GM21381 (cell line): ENCODE data around the gene PSKH1.

Experiments used
- ATAC-seq: cut with Tn5 transposase; IDR thresholded peaks from one replicate; pipeline ENCODE4 v1.9.1; 2021; ENCODE audit warnings: mild to moderate bottlenecking, moderate library complexity; ENCODE audit not compliant: unreplicated experiment

PSKH1 gene

DNA sequence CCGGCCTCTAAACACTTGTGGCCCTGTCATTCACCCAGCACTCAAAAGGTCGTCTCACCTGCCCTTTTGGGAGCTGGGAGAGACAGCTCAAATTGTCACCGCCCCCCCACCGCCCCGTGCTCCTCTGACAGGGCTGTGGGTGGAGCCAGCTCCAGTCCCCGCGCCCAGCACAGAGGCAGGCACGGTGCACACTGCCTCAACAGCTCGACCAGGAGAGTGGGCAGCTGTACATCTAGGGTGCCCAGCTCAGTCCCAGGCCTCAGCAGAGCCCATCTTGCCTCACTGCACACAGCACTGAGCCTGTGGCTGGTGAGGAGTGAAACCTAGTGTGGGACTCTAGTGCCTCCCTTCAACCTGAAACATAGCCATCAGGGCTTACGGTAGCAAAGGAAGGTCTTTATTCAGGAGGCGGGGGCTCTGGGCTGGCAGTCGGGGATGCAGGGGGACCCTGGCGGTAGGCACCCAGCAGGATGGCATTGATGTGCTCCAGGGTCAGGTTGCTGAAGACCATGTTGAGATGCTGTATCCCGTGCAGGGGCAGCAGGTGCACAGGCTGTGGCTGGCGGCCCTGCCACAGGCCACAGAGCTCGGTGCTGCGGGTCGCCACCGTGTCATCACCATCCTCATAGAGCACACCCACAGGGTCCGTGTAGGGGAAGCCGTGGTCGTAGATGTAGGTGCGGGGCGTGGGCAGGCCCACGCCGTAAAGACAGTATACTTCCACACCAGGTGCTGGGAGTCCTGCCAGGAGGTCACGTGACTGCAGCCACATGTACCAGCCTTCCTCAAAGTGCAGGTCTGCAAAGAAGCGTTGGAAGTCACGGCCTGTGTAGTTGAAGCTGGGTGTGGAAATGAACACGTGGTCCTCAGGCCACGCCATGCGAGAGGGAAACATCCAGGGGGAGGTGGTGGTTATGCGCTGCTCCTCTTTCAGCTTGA lies 46.7 kb downstream of the PSKH1 start:
- ATAC-seq = no peak

DNA sequence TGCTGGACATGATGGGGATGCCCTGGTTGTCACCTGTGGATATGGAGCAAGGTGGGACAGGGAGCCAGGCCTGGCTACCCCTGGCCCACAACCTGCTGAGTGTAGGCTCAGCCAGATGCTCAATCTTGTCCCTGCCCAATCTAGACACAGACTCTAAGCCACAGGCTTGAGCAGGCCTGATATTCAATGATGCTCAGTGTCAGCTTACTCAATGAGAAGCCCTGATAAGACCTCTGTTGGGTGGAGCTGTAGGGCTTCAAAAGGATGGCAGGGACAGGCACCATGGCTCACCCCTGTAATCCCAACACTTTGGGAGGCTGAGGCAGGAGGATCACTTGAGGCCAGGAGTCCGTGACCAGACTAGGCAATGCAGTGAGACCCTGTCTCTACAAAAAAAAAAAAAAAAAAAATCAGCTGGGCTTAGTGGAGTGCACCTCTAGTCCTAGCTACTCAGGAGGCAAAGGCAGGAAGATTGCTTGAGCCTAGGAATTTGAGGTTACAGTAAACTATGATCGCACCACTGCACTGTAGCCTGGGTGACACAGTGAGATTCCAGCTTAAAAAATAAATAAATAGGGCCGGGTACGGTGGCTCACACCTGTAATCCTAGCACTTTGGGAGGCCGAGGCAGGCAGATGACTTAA lies 47.5 kb downstream of the PSKH1 start:
- ATAC-seq = no peak

DNA sequence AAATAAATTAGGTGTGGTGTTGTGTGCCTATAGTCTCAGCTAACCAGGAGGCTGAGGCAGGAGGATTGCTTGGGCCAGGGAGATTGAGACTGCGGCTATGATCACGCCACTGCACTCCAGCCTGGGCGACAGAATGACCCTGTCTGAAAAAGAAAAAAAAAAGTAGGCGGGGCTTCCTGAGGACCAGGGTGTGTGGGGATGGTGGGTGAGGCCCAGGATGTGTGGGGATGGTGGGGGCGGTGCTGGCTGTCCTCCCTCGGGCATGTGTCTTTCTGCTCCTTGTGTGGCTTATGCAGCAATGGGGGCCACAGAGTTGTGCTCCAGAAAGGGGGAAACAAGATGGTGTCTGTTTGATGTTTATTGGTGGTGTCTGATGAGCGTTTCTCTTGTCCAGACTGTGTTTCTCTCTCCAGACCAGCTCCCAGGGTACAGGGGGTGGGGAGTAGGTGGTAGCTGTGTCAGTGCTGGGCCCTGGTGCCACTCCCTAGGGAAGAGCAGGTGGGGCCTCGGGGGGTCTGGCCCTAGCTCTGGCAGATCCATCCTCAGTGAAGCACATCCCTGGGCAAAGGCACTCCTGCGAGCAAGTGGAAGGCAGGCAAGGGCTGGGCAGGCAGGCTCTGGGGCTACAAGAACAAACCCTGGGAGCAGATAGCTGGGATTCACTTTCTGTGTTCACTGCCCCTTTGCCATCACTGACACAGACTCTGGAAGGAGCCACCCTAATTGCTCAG lies 48.6 kb downstream of the PSKH1 start:
- ATAC-seq = no peak

DNA sequence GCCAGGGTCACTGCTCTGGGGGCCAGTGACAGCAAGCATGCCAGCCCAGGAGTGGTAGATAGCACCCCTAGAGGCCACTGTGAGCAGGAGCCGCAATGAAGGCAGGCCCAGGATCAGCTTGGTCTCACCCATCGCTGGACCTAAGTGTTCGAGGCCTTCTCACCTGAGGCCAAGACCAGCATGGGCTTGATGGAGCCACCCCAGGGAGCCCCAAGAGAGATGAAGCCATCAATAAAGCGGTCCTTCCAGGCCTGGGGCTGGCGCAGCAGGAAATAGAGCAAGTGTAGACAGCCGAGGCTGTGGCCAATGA lies 49.1 kb downstream of the PSKH1 start:
- ATAC-seq = no peak

DNA sequence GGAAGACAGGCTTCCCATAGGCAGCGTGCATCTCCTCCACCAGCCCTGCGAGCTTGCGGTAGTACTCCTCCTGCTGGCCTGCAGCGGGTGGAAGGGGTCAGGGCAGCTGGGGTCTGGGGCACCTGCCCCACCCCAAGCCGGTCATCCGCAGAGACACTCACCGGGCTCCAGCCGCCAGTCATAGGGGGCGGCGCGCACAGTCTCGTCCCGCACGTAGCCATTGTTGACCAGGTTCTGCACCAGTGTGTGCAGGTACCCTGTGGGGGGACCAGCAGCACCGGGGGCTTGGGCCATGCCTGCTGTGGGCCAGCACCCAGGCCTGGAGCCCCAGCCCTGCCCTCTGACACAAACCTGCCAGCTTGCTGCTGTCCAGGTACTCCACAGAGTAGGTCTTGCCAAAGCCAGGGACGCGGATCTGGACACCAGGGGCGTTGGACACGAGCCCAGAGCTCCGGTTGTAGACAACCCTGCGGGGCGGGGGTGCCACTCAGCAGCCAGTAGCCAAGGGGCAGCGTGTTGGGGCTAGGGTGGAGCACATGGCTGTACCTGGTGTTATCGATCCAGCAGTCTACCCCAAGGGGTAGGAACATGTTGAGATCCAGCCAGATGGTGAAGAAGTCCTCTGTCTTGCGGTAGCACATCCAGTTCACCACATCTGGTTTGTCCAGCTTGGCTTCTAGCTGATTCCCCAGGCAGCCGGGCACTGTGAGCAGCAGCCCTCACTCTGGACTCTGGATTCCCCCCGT lies 49.6 kb downstream of the PSKH1 start:
- ATAC-seq = no peak

DNA sequence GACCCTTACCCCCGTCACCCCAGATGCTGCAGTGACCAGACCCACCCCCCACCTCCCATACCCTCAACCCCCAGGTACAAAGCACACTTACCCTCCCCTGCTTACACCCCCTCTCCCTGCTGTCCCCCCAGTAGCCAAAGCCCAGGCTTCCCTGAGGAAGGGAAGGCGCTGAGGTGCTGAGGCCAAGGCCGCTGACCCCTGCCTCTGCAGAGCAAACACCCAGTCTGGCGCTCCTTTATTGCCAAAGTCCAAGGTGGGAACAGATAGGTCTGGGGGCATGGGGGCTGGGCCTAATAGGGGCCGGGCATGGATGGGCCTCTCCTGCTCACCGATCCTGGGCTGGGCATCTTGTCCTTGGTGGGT lies 50.2 kb downstream of the PSKH1 start:
- ATAC-seq = no peak

DNA sequence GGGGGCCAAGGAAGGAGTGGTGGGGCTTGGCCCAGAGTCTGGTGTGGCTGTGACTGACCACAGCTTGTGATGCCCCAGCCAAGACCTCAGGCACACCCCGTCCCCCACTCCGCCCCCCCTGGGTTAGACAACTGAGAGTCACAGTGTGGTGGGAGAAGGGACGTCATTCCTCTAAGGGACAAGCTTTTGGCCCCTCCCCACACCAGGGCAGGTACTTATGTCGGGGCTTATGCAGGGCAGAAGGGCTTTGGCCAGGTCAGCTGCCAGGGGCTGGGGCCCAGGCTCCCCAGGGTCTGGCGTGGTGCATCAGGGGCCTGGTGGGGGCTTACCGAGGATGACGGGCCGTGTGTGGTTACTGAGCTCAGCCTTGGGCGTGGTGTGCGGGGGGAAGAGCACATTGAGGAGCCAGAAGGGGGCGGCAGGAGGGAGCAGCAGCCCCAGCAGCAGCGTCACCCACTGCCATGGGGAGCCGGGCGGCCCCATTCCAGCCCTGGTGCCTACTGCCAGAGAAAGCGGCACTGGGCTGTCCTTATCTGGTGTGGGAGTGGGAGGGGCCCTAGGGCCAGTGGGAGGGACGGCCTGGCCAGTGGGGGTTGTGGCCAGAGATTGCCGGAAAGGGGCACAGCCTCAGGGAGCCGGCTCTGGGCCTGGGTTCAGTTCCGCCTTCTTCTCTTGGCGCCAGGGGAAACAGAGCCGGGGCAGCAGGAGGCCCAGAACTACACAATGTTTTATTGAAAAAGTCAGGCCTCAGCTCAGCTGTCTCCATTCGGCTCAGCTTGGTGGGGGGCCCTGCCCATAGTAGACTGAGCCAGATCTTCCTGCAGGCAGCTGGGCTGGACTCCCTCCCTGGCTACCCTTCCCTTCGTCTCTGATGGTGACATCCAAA lies 50.8 kb downstream of the PSKH1 start, which contains the start of gene LCAT:
Gene LCAT, minus strand, starts transcription at position 502 of the 886 bp plus-strand sequence. Its CDS starts 19 bp downstream, at position 483.
- ATAC-seq = no peak

DNA sequence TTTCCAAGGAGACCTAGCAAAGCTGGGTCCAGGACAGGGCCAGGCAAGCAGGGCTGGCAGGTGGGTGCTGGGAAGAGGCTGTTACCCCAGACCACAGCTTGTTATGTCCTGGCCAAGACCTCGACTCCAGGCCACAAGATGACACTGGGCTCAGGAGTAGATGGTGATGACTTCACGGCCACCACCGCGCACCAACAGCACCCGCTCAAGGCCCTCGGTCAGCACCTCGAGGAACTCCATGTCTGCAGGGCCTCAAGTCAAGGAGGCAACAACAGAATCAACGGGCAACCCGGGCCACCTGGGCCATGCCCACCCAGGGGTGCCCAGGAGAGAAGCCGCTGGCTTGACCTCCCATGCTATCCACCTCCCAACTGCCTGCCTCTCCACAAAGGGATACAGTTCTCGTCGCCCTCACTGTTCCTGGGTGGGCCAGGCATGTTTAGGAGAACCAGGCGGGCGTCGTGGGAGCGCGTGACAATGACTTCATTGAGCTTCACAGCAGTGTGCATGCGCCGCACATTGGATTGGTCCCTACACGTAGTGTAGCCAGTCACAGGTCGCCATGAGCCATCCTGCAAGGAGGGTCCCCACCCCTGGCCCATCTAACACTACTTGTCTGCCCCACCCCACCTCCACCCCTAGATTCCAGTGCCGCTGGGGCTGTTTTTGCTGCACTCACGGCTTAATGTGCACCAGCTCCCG lies 51.8 kb downstream of the PSKH1 start:
- no peak for ATAC-seq

DNA sequence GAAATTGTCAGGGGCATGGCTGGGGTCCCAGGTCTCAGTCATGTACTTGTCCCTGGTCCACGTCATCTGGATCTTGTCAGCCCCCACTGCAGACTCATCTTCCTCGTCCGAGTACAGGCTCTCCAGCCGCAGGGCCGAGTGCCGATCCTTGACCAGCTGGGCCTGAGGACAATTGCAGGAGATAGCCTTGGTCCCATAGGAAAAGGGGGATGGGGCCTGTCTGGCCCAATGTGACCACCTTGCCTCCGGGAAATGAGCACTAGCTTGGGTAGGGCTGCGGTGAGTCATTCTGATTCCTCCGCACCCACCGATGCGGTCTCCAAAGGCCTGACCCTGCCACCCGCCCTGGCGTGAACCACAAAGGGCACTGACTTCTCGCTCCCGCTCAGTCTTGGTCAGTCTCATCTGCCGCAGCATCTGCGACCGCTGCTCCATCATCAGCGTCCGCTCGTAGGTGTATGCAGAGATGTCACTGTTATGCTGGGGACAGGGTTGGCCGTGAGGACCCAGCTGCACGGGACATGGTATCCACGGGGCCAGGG lies 52.4 kb downstream of the PSKH1 start:
- ATAC-seq = no peak

DNA sequence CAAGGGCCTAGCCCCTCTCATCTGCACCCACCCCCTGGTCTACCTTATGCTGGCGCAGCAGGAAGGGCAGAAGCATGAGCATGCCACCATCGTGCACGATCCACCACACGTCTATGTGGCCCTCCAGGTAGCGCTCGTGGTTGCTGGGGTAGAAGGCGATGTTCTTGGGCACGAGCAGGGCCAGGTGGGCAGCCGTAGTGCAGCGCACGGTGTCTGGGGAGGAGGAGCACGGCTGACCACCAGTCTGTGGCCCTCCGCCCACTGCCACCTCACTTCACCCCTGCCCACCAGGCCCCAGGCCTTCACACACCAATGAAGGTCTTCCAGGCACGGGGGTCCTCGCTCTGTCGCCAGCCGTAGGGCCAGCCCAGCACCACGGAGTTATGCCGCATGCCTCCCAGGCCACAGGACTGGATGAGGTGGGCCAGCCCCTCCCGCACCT lies 53.1 kb downstream of the PSKH1 start:
- ATAC-seq = no peak

DNA sequence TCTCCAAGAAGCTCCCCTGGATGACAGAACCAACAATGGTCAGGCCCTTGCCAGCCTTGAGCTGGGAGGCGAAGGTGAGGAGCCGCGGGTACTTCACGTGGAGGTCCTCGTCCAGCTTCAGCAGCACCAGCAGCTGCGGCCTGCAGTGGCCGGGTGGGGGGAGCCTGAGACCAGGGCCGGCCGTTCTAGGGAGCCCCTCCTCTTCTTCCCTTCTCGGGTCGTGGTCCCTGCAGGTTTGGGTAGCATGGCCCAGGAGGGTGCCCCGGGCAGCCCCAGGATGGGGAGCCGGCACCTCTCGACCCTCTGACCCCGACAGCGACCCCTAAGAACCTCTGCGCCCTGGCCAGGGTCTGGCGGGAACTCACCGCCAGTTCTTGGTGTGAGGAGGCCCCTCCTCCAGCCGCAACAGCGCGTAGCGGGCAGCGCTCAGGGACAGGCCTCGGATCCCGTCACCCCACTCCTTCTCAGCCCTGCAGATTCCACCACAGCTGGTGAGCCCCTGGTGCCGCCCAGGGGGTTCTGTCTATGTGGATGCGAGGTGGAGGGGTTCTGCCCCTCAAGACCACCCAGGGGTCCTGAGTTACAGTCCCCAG lies 54.0 kb downstream of the PSKH1 start:
- no peak for ATAC-seq

DNA sequence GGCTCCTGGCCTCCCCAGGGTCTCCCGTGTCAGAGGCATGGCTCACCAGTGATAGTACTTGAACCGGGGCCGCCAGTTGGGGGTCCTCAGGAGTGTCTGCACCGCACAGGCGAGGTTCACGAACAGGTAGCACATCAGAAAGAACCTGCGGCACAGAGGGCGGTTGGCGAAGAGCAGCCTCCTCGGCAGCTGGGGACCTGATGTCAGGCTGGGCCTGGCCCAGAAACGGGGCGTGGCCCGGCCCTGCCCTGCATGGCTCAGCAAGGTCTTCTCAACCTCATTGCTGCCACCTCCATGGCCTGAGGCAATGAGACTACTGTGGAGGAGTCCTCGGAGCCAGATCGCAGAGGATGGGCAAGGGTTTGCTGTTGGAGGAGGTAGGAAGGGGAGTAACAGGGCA lies 55.0 kb downstream of the PSKH1 start:
- no peak for ATAC-seq

DNA sequence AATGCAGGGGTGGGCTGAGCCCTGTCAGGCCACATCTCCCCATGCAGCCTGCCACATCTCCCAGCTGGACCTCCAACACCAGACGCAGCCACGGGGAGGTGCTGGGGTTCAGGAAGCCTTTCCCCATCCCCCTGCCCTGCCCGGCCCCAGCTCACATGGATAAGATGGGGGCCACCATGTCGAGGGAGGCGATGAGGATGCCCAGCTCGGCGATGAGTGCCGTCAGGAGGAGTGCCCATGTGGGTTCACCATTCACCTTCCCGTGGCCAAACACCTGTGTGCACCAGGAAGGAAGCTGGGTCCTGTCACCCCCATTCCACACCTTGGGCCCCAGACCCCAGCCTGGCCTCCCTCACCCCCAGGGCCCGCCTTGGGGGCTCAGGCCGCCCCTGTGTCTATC lies 56.6 kb downstream of the PSKH1 start:
- ATAC-seq = no peak

DNA sequence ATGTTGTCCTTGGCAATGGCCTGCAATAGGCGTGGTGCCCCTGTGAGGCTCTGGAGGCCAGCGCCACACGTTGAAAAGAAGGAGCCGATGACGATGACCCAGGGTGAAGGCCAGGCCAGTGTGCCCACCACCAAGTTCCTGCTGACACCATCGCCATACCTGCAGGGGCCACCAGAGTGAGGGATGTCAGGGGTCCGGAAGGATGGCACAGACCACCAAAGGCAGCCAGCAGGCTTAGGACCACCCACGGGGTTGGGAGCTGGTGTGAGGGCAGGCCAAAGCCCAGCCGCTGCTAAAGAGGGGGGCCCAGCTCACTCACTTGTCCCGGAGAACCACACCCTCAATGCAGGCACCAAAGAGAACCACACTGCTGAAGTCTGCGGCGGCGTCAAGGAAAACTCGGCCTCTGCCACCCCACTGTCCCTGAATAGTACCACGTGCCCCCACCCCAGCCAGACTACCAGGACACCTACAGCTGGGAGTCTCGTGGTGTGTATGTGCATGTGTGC lies 57.3 kb downstream of the PSKH1 start:
- no peak for ATAC-seq

DNA sequence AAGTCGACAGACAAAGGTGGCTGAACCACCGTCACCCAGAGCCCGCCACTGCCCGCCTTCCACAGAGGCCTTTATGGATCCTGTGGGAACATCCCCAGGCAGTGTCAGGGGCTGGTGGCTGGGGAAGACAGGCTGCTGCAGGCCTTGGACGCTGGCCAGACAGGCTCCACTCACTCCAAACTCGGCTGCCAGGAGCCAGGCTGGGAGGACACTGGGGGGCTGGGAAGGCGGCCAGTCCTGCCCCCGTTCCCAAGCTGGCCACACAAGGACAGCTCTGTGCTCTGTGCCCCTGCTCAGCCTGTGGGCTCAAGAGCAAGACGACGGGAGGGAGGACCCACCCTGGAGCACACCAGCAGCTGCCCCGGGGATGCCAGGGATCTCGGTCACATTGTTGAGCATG lies 58.4 kb downstream of the PSKH1 start:
- ATAC-seq = no peak

DNA sequence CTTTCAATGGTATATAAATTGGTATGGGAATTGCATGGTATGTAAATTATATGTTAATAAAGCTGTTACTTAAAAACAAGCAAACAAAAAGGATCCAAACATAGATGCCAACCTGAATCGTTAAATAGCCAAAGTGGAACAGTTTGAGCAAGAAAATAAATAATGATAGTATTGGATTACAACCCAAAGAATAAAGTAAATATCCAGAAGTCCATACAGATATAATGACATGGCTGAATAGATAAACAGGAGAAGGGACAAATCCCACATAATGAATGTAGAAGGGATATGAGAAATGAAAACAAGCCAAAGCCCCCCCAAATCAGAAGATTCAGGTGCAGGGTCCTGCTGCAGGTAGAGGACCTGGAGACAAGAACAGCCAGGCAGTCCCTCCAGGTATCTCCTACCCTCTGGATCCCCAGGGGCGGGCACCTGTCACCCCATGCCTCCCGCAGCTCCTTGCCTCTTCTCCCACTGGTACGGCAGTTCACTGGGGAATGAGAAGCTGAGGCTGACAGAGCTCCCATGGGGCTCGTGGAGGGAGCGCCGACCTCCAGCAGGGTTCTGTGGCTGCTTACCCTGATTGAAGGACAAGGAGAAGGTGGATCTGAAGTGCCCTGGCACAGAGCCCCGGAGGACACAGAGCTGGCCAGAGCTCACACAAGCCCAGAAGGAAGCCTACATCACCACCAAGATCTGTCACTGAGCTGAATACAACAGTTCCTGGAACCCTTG lies 60.8 kb downstream of the PSKH1 start:
- ATAC-seq = no peak

DNA sequence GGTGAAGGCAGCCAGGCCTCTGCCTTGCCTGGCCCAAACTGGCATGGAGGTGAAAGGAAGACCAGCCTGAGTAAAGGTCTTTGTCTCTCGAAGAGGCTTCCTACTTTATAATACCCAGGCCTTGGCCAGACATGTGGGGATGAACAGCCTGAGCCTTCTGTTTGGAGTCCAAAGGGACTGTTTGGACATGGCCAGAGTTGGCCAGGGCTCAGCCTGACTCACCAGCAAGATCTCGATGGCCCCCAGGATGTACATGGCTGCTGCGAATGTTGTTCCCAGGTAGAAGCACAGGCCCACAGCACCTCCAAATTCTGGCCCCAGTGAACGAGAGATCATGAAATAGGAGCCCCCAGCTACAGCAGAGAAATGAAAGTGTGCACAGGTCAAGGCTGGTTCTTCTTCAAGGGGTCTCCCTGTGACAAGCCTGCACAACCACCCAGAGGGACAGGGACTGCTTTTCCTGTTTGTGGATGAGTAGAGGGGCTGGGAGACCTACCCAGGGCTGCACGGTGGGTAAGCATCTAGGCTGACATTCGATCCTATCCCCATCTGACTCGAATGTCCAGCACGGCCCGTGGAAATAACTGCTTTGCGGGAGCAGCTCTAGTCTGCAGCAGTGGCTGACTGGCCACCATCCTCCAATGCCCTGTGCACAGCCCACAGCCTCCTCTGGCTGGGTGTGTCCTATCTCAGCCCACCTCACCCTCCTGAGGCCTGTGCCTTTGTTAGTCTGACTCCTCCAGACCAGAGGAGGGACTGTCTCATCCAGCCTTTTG lies 61.6 kb downstream of the PSKH1 start:
- ATAC-seq = no peak
